Coronary artery (tissue), 2 donors: ENCODE measurements around the gene NAV3.

Experiments used
- DNase-seq: peaks from one replicate; pipeline ENCODE4 v3.0.0-alpha.2; 2017; ENCODE audit warnings: low spot score
- H3K27ac ChIP-seq, 2 donors: fragments of 200-600 bp; sonication (generic); one replicate each; pipeline ENCODE4 v1.5.1; 2016 to 2019
- H3K4me3 ChIP-seq: fragments of 200-600 bp; sonication (generic); 2 replicates; pipeline ENCODE4 v1.5.1; 2016; ENCODE audit warnings: mild to moderate bottlenecking, moderate library complexity
- TF ChIP-seq, protein P1 (sequence below): fragments of 200-600 bp; sonication (generic); IDR thresholded peaks from one replicate; pipeline ENCODE4 v1.5.1; 2019; ENCODE audit warnings: antibody characterized with exemption

NAV3 gene

DNA sequence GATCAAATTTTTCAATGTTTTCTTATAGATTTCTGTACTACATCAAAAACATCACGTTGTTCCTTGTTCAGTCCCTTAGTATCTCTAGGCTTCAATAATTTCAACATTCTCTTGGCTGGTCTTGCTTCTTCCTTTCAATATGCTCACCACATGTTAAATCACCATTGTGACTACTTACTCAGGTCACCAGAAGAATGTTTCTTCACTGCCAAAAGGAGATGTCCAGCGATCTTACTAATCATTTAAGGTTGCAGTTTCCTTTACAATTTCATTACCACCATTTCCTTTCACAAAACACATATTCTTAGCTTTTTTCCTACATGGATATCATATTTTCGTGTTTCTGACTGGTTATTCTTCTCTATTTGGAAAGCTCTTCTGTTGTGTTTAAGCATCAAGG is 363.8 kb downstream of the NAV3 start:
- DNase-seq: no peak
- Histone ChIP-seq H3K27ac (no peak overlapping the region), H3K4me3 (no peak overlapping the region)
- TF ChIP-seq, protein P1, sequence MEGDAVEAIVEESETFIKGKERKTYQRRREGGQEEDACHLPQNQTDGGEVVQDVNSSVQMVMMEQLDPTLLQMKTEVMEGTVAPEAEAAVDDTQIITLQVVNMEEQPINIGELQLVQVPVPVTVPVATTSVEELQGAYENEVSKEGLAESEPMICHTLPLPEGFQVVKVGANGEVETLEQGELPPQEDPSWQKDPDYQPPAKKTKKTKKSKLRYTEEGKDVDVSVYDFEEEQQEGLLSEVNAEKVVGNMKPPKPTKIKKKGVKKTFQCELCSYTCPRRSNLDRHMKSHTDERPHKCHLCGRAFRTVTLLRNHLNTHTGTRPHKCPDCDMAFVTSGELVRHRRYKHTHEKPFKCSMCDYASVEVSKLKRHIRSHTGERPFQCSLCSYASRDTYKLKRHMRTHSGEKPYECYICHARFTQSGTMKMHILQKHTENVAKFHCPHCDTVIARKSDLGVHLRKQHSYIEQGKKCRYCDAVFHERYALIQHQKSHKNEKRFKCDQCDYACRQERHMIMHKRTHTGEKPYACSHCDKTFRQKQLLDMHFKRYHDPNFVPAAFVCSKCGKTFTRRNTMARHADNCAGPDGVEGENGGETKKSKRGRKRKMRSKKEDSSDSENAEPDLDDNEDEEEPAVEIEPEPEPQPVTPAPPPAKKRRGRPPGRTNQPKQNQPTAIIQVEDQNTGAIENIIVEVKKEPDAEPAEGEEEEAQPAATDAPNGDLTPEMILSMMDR: no peak

DNA sequence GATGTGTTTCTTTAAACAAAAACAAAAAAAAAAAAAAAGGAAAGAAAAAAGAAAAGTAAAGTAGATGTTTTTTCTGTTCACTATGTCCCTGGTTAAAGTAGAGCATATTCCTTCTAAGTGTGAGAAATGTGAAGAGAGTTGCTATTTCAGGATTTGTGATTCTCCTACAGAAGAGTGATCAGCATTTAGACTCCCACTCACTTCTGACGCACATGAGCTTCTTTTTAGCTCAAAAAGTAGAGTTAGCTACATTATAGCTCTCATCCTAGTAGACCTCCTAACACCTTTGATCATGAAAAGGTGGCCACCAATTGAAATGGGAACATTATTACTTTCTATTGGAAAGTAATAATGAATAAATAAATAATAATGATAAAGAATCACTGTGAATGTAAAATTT is 368.2 kb downstream of the NAV3 start:
- Histone ChIP-seq H3K4me3 (no peak overlapping the region), H3K27ac (no peak overlapping the region)
- TF ChIP-seq, protein P1: no peak
- no peak for DNase-seq

DNA sequence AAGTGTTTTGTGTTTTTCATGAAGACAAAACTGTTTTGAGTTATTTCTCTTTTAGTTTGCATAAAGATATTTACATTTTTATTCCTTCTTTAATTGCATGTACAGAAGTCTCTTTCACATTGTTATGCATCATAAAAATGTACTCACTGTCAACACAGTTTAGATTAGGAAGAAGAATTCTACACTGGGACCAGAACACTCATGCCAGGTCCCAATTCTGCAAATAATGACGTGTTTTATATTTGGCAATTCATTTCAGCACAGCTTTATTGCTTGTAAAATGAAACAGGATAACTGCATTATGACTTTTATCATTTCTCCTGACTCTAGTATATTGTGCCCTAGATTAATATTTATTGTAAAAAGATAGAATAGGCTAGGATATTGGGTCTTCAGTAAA is 369.2 kb downstream of the NAV3 start:
- Histone ChIP-seq H3K4me3 (no peak overlapping the region), H3K27ac (no peak overlapping the region)
- TF ChIP-seq, protein P1: no peak
- DNase-seq: no peak

DNA sequence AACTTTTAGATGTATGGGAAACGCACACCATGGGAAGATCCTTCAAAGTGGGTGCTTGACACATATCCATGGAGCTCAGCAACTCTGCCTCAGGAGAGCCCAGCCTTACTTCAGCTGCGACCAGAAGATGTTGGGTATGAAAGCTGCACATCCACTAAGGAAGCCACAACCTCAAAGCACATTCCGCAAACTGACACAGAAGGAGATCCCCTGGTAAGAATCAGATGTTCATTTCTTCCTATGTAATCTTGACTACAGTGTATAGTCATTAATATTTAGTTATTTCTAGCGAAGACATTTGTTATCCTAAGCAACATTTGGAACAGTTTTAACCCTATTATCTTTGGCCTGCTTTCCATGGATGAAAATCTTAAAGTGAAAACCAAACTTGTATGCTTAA is 374.2 kb downstream of the NAV3 start:
- H3K27ac ChIP-seq: no peak overlapping the region
- TF ChIP-seq, protein P1: no peak
- no peak overlapping the region for H3K4me3 ChIP-seq
- DNase-seq: no peak

DNA sequence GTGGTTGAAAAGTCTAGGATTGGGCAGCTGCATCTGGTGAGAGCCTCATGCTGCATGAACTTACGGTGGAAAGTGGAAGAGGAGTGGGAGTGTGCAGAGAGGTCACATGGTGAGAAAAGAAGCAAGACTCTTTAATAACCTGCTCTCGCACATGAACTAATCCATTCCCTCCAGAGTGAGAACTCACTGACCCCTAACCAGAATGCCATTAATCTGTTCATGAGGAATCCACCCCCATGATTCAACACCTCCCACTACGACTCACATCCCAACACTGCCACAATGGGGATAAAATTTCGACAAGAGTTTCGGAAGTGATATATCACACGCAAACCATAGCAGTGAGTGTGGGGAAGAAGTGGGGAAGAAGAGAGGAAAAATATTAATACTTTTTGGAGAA is 377.4 kb downstream of the NAV3 start:
- Histone ChIP-seq H3K27ac (no peak overlapping the region), H3K4me3 (no peak overlapping the region)
- DNase-seq: no peak
- TF ChIP-seq, protein P1: no peak

- TF ChIP-seq, protein P1: no peak
- no peak for DNase-seq
- Histone ChIP-seq H3K4me3 (no peak overlapping the region), H3K27ac (no peak overlapping the region)
Measured at GRCh38 chr12:78209846-78210505, 379.3 kb downstream of the NAV3 start.

DNA sequence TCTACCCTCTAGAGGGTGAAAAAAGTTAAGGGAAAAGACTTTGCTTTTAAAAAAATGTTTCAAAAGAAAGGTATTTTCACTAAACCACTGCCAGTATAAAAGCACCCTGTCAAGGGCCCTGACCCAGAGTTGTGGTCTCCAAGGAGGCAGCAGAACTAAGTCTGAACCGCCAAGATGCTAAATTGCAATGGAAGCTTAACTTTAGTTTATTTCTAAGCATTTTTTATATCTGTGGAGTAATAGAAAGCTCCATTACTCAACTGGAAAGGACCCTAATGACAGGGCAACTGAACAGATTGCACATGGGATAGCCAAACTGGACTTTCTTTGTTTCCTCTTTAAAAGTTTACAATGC is 379.8 kb downstream of the NAV3 start:
- Histone ChIP-seq H3K27ac (peak overlapping the region in 1 of 2 donors; percentile 16), H3K4me3 (no peak overlapping the region)
- DNase-seq: no peak
- TF ChIP-seq, protein P1: no peak
